Stimulated activated CD4-positive, alpha-beta T cell treated with anti-CD3 and anti-CD28 coated beads, Interleukin-4, amount 100 ng/mL, for 48 hours (primary cell): ENCODE results near the gene DKK1.
"Not testable (repeated sequence)": the region's sequence is repeated elsewhere in the genome, so short reads cannot be mapped to it uniquely, and the experiment has no call there.

Source experiments
- DNase-seq, 2 donors: peaks; one replicate each; pipeline ENCODE4 v3.0.0-alpha.2; 2020; ENCODE audit warnings: low read depth in 2 of 2

DKK1 gene

DNA sequence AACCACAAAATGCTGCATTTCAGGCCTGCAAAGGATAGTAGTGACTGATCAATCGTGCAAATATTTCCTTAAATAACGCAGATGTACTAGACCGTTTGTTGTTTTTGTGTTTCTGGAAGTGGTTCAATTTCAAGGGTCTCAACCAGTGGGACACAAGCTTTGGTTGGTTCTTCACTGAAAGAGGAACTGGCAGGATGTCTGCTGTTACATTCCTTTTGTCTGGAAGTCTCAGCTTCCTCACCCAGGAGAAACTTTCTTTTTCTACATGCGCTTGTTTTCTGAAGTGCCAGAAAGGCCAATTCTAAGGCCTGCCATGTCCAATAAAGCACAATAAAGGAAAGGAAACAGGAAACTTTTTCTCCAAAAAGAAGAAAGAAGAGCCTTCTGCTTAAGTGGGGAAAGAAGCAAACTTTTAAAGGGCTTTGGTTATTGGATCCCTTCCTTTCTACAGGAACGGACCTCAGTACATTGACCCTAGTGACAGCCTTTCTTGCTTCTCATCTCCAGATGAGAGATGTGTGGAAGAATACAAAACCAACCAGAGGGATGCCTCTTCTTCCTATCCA lies 4.1 kb downstream of the DKK1 start:
- DNase-seq: no peak

DNA sequence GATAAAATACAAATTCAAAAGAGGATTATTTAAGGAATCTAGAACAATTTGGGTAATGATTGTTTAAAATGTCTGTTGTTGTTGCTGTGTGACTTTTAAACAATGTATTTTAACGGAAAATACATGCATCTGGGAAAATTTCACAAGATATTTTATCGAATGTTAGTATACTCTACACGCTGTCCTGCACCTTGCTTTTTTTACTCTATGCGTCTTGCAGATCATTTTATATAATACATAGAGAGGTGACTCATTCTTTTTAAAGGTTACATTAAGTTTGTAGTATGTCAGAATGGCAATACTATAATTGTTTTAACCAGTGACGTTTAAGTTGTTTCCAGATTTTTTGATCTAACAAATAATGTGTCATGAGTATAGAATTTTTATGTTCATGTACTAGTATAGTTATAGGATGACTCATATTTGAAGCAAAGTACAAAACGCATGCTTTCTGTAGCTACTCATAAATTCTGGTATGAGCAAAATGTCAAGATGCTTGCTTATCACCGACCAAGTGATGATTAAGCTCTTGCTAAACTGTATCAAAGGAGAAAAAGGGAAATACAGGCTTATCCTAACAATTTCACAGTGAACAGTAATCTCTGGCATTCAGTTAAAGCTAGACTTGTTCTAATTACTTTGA lies 4.9 kb downstream of the DKK1 start:
- DNase-seq: no peak

GRCh38 chr10:52319926-52320325 lies 5.8 kb downstream of the DKK1 start:
- no peak for DNase-seq

GRCh38 chr10:52322323-52322722 lies 8.2 kb downstream of the DKK1 start:
- no peak for DNase-seq

- no peak for DNase-seq
Observed at GRCh38 chr10:52322936-52323335, 8.9 kb downstream of the DKK1 start.

DNA sequence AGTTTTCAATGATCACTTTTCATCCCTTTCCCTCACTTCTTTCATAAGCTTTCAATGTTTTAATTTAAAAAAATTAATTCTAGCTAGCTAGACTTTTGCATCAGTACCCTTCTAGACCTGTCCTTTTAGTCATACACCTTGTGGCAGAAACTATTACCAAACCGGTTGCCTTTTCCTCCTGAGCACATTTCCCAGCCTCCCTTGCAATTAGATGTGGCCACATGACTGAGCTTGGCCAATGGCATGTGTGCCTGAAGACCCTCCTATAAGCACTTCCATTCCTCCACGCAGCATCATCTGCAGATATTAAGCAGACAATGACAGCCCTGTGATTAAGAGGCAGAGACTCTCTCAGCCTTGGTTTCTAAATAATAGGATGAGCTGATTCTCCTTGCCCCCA lies 12.3 kb downstream of the DKK1 start:
- no peak for DNase-seq

DNA sequence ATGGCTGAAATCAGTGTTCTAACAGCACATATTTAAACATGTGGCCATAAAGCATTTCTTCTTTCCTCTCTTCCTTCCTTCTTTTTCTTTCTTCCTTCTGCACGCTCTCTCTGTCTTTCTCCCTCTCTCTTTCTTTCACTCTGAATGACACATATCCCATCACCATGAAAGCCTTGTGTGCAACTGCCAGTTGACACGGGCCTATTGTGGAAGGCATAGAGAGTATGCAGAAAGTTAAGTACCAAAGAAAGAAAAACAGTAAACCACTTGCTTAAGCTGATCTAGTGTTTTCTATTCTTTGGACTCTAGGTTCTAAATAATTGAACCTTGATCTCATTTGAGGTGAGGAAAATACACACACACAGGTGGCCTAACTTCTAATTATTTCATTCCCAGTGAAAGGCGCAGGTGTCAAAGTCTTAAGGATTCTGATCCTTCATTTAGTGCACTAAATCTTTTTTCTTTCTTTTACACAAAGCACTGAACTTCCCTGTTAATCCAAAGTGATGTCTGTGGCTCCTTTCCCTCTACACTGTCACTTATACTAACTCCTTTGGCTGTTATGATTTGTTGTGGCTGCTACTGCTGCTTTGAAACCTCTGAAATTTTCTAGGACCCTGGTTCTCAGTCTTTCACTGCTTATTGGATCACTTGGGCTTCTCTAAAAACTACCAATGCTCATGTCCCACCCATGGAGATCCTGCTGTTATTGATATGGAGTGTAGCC lies 17.7 kb downstream of the DKK1 start:
- DNase-seq: no peak

- DNase-seq: no peak
Observed at GRCh38 chr10:52332815-52333214, 18.7 kb downstream of the DKK1 start.

DNA sequence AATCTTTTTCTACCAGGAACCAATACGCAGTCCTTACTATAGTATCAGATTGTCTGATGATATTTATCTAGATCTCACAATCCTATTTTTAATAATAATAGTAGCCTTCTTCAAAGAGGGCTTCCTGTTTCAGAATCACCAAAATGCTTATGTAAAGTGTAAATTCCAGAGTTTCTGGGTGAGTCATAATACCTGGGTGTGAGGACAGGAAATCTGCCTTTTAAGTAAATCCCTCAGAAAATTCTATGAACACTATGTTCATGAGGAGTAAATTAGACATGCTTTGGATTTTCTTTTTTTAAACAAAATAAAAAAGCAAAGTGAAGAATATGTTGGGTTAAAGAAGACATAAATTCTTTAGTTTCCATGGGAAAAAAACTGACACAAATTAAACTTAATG lies 20.5 kb downstream of the DKK1 start:
- no peak for DNase-seq

- no peak for DNase-seq
Observed at GRCh38 chr10:52335665-52336064, 21.6 kb downstream of the DKK1 start.

GRCh38 chr10:52337225-52337624 lies 23.1 kb downstream of the DKK1 start:
- no peak for DNase-seq

- DNase-seq: no peak
Observed at GRCh38 chr10:52343439-52343838, 29.4 kb downstream of the DKK1 start.

DNA sequence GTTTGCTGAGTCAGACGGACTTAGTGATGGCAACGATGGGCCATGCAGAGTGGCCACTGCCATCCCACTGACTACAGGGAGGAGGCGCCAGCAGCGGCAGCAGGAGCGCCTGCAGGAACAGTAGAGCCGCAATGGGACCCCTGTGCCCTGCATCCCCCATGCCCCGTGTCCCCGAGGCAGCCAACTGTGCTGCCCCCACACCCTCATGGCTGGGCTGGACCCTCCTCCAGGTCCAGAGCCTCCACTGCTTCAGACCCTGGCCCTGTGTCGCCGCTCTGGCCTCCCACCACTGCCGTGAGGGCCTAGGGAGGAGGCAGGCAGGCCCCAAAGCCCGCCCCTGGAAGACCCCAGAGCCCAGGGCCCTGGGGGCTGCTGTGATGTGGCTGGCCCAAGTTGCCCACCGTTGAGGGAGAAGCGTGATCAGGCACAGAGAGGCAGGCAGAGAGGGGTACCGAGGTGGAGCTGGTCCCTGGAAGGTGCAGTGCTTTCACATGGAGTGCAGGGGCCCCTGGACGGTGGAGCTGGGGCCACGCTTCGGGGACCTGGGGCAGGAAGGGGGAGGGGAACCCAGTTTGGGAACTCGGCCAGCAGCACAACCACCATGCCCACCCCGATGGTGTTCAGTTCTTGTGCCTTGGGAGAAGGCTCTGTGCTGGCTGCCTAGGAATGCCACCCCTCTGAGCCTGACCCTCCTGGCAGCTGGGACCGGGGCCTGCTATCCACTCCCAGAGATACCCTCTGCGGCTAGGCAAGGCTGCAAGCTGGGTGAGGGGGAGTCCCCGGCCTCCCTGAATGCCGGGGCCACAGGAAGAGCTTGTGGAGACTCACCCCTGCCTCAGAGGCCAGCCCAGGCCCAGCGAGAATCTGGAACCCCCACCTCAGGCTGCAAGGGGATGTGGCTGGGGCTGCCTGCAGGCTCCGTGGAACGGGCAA lies 32.6 kb downstream of the DKK1 start:
- DNase-seq: no peak

DNA sequence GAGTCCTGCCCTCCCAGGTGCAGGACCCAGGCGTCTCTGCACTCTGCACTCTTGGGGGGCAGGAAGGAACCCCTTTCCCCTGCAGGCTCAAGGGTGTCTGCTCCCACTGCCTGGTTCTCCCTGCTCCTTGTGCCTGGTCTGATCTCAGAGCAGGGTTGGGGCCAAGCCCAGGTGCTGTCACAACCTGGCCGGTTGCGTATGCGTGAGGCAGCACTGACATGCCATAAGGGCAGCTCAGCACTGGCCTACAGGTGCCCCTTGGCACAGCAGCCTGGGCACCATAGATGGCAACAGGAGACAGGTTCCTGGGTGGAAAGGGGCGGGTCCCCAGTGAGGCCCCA lies 33.2 kb downstream of the DKK1 start:
- no peak for DNase-seq

DNA sequence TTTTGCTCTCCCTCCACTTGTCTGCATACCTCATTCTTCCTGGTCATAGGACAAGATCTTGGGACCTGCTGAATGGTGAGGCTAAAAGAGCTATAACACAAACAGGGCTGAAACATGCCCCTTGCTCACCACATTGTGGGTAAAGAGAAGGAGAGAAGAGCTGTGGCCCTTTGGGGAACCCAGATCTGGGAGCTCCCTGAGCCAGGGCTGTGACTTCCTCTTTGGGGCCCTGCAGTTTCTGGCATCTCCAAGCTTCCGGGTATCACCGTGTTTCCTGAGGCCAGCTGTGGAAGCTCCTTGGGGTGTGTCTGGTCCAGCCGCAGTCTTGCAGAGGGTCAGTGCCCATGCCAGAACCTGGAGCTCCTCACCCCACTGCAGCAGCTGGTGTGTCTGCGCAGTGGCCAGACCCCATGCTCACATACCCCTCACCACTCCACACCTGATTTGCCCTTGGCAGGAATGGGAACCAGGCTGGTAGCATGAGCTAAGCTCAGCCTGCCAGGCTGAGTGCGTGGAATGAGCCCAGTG lies 34.0 kb downstream of the DKK1 start:
- DNase-seq: no peak

- no peak for DNase-seq
Observed at GRCh38 chr10:52351914-52352330, 37.8 kb downstream of the DKK1 start.

DNA sequence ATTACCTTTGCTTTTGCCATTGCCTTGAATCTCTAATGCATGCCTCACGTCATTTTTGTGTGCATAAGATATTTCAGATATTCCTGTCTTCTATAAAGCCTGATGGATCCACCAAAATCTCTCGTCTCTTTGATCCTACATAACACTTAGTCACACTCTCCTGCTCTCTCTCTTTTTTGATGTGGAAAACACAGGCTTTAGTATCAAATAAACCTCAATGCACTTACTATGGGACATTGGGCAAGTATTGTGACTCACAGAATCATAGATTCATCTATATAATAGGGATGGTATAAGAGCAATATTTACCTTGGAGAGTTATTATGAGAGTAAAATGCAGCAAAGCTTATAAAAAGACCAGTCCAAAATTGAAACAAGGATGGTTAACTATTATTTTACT lies 39.1 kb downstream of the DKK1 start:
- DNase-seq: no peak

DNA sequence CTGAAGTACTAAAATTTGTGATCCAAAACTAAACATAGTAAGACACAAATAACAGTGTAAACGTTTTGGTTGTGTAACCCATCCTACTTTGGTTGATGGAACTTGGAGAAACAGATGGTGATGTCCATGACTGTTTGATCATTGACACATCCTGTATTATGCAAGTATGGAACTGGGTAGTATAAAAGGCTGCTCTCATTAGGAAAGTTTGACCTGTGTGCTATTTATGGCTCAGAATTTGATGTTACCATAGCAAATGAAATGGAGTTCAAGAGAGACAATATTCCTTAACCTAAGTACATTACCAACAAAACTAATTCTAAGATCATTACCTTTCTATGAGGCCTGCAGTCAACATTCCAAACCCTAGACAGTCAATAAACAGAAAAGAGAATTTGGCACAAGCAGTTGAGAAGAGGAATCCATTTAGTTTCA lies 39.9 kb downstream of the DKK1 start:
- DNase-seq: no peak

DNA sequence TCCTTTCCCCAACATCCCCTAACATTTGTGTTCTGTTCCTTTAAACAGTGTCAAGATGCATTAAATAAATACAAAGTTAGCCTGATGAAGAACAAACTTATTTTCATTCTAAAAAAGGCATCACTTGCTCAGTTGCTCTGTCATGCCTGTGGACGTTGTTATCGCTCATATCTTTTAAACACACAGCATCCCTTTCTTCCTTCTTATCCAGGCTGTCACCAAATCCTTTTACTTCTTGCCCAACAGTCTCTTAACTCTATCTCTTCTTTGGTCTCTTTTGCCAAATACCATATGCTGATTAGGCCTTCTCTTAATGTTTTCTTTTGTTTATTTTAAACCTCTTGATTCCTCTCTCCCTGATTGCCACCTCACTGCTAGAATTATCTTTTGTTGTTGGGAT lies 43.9 kb downstream of the DKK1 start:
- DNase-seq: no peak

DNA sequence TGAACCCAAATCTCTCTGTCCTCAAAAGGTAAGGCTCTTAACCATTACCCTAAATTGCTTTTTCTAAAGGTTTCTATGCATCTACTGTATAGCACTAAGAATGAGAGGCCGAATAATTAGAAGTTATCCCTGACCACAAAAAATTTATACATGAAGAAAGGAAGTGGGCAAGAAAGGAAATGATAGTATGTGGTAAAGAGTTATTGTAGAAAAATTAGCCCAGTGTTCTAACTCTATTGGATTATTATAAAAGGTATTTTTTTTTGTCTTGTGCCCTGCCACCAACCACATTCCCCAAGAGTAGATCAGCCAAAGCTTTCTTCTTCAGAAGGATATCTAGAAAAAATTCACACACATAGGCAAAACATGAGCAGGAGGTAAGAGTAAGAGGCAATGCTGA lies 45.4 kb downstream of the DKK1 start:
- DNase-seq: no peak

GRCh38 chr10:52365547-52366432 lies 51.7 kb downstream of the DKK1 start:
- not testable (repeated sequence) for DNase-seq
